GM18909 (cell line): ENCODE measurements around the gene ALMS1.
"Not testable (repeated sequence)": the region's sequence is repeated elsewhere in the genome, so short reads cannot be mapped to it uniquely, and the experiment has no call there.

Experiments used
- ATAC-seq: cut with Tn5 transposase; IDR thresholded peaks from one replicate; pipeline ENCODE4 v1.9.1; 2021; ENCODE audit warnings: mild to moderate bottlenecking; ENCODE audit not compliant: unreplicated experiment, poor library complexity

The ALMS1 gene

GRCh38 chr2:73611867-73612266, 226.2 kb downstream of the ALMS1 start:
- ATAC-seq, result no peak

GRCh38 chr2:73614105-73614504, 228.5 kb downstream of the ALMS1 start:
- ATAC-seq, result no peak

- ATAC-seq, result no peak
Observed at GRCh38 chr2:73614997-73615396, 229.4 kb downstream of the ALMS1 start.

DNA sequence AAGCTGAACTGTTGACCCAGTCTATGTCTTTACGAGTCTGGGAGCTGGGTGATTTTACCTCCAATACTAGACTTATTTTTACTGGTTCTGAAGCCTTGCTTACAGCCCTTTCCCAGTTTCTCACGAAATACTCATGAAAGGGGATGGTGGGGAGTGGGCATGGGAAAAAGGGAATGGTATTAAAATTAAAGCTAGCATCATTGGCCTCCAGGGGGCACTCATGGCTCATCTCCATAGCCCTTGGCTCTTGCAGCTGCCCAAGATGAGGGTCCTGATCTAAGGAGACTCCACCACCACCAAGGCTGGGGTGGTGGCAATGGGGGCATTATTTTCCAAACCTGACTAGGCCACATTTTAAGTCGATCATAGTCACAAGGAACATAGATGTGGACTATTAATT, 234.3 kb downstream of the ALMS1 start:
- not testable (repeated sequence) for ATAC-seq

- ATAC-seq, result not testable (repeated sequence)
Observed at GRCh38 chr2:73624036-73624435, 238.4 kb downstream of the ALMS1 start.

DNA sequence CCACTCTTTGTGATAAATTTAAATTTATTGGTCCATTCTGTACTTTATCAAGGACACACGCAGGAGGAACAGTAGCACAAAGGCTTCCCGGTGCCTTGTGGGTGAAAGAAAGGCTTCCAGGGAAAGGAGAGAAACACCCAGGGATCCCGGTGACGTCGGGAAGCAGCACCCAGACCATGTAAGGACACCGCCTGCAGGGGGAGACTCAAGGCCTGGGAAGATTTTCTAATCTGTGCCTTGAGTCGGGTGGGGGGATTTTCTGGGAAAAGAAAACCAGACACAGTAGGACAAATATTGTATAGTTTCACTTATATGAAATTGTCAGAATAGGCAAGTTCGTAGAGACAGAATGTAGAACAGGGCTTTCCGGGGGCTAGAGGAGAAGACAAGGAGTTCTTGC, 239.0 kb downstream of the ALMS1 start:
- not testable (repeated sequence) for ATAC-seq

GRCh38 chr2:73626237-73626636, 240.6 kb downstream of the ALMS1 start:
- ATAC-seq, result not testable (repeated sequence)

DNA sequence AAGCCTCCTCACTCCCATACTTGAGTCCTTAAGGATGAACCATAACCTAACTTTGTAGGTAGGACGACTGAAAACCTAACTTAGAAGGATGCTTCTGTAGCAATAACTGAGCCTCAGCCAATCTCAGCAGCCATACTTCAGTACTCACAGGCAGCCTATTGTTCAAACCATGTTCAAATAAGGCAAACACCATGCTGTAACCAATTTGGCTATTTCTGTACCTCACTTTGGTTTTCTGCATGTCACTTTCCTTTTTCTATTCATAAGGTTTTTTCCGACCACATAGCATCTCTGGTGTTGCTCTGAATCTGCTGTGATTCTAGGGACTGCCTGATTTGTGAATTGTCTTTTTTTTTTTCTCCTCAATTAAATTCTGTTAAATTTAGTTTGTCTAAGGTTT, 242.9 kb downstream of the ALMS1 start:
- peak; percentile 64 for ATAC-seq

GRCh38 chr2:73630662-73631266, 245.1 kb downstream of the ALMS1 start:
- ATAC-seq, result not testable (repeated sequence)

DNA sequence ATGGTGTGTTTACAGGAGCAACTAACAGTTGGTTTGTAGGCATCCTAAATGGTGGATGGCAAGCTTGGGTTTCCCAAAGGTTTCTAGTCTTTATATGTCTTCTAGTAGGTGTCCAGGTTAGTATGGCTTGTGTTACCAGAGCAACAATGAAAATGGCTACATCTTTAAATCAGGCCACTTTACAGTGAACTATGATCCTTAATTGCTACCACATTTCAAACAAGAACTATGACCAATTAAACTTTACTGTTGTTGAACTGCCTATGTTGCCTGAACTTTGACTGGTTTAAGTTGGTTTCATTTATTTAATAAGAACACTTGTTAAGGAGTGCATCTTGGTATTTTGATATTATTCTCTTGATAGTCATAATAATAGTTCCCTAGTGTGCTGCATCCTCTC, 251.3 kb downstream of the ALMS1 start:
- not testable (repeated sequence) for ATAC-seq

DNA sequence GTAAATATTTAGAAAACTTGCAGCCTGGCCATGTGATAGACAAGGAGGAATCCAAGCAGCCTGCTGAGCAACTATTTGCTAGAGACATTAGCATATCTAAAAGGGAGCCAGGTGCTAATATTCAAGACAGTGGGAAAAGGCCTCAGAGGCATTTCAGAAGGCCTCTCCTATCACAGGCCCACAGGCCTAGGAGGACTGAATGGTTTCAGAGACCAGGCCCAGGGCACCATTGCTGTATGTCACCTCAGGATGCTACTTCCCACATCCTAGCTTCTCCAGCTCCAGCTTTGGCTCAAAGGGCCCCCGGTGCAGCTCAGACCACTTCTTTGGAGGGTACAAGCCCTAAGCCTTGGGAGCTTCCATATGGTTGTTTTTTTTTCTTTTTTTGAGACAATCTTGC, 252.8 kb downstream of the ALMS1 start:
- ATAC-seq, result no peak

DNA sequence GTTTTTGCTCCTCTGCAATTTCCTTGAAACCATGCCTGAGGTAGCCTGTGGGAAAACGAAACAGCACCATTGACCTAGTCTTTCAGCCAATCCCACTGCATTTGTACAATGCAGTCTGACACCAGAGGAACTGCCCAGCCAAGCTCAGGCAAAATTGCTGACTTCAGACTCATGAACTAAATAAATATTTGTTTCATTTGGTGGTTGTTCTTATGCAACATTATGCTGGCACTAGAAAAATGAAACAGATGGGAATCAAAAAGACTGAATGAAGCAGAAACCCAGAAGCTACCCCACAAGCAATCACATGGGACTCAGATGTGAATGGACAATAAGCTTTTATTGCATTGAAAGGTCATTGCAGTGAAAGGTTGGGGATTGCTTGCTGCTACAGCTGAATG, 254.9 kb downstream of the ALMS1 start:
- no peak for ATAC-seq

DNA sequence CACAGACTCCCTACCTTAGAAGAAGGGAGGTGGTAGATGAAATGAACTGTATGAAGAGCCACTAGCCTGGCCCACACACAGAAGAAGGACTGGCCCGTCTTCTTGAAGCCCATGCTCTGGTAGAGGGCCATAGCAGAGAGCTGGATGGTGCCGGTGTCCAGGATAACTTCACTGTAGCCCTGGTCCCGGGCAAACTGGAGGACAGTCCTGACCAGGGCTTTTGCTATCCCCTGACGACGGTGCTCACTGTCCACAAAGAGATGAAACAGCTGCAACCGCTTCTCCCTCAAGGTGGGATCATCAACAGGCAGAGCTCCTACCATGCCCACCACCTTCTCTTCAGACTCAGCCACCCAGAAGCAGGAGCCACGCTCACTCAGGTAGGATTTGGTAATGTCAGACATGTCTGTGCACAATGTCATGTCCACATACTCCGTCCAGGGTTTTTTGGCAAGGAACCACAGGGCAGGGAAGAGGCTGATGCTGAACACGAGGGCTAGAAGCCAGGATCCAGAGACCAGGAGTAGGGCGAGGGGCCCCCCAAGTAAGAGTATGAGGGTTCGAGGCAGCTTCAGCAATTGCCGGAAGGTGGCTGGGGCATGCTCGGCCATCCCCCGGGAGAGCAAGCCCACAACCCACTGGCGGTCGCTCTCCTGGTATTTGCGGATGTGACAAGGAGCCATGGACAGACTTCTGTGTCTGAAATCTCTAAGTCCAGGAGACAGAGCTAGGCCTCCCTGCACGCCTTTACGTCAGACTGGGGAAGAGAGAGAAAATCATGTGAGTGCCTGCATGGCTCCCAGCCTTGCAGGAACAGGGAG, 255.5 kb downstream of the ALMS1 start:
- no peak for ATAC-seq

- no peak for ATAC-seq
Observed at GRCh38 chr2:73641767-73642062, 256.1 kb downstream of the ALMS1 start.

- no peak for ATAC-seq
Observed at GRCh38 chr2:73642338-73643018, 256.8 kb downstream of the ALMS1 start, which contains the start of gene NAT8. Gene NAT8 (minus strand): TSS chr2:73642422. CDS start chr2:73641628, 794 bp downstream.

GRCh38 chr2:73647690-73648089, 262.1 kb downstream of the ALMS1 start:
- ATAC-seq, result not testable (repeated sequence)

DNA sequence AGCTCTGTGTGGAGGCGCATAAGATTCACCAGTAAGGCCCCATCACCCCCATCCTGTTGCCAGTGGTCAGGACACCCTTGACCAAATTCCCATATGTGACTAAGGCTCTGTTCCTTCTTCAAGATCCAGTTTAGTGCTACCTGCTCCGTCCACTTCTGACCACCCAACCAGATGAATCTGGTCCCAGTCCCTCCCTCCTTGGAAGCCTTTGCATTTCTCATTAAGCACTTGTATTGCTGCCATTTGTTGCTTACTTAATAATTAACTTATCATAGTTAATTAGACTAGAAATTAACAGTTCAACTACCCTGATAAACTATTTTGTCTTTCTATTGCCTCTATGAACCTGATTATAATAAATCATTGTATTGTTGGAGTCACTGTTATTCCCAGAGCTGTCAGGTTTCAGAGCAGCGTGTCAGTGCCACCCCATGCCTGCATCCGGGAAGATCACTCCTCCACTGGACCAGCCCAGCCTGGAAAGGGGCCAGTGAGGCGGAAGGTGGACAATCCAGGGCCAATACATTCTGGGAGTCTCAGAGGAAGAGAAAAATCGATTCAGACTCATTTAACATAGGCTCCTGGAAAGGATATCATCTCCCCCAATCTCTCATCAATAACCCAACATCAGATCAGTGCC, 266.1 kb downstream of the ALMS1 start:
- ATAC-seq, result no peak

DNA sequence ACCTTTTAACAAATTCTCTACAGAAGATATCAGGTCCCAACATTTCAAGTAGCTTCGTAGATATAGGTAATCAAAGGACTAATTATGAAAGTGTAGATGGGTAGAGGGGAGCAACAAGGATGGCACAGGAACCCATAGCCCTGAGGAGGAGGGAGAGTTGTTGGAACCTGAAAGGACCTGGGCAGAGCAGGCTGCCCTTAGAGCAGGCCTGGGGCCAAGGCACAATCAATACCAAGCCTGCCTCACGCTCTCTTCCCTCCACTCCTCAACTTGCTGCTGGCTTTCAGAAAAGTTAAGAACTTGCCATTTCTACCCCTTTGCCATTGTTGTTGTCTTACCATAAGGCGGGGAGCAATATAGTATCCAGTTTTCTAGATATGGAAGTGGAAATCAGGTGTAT, 266.7 kb downstream of the ALMS1 start:
- no peak for ATAC-seq

DNA sequence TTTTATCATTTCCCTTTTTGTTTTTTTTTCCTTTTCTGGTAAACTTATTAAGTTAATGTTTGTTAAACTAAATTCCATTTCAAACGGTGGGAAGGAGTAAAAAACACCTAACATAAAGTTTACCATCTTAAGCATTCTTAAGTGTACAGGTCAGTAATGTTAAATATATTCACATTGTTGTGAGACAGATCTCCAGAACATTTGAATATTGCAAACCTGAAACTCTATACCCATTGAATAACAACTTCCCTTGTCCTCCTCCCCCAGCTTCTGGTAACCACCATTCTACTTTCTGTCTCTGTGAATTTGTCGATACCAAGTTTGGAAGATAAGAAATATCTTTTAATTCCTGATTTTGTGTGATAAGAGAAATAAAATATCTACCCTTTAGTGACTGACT, 268.5 kb downstream of the ALMS1 start:
- ATAC-seq, result no peak
